ENCODE data around the gene LRPAP1.

The LRPAP1 gene

GRCh38 chr4:3483471-3483921, 48.7 kb downstream of the LRPAP1 start:
- peak in 1 of 3 donors; percentile 15 for DNase-seq

- DNase-seq: no peak
These were observed 49.5 kb downstream of the LRPAP1 start for GRCh38 chr4:3482707-3483106.

GRCh38 chr4:3481783-3482393, 50.3 kb downstream of the LRPAP1 start:
- no peak for DNase-seq

GRCh38 chr4:3481113-3481531, 51.1 kb downstream of the LRPAP1 start:
- no peak for DNase-seq

GRCh38 chr4:3480528-3481112, 51.6 kb downstream of the LRPAP1 start:
- peak; percentile 74 to 81 (median 78) for DNase-seq

GRCh38 chr4:3479358-3480101, 52.7 kb downstream of the LRPAP1 start:
- no peak for DNase-seq

GRCh38 chr4:3478446-3479357, 53.5 kb downstream of the LRPAP1 start:
- DNase-seq: no peak

- no peak for DNase-seq
These were observed 54.3 kb downstream of the LRPAP1 start for GRCh38 chr4:3477750-3478430.

GRCh38 chr4:3476936-3477749, 55.1 kb downstream of the LRPAP1 start:
- DNase-seq: no peak

- no peak for DNase-seq
These were observed 55.9 kb downstream of the LRPAP1 start for GRCh38 chr4:3476341-3476747.

GRCh38 chr4:3475713-3476260, 56.4 kb downstream of the LRPAP1 start:
- no peak for DNase-seq

GRCh38 chr4:3475041-3475712, 57.0 kb downstream of the LRPAP1 start:
- DNase-seq: no peak

- DNase-seq: no peak
These were observed 58.0 kb downstream of the LRPAP1 start for GRCh38 chr4:3473996-3474765.

GRCh38 chr4:3473181-3473950, 58.9 kb downstream of the LRPAP1 start:
- DNase-seq: no peak

- DNase-seq: no peak
These were observed 59.6 kb downstream of the LRPAP1 start for GRCh38 chr4:3472411-3473141.

- DNase-seq: no peak
These were observed 60.3 kb downstream of the LRPAP1 start for GRCh38 chr4:3471886-3472285.

GRCh38 chr4:3471098-3471760, 61.0 kb downstream of the LRPAP1 start:
- no peak for DNase-seq
